ENCODE results near the gene LY6G5C. TPM values are rescaled to one million over a fixed set of nuclear protein-coding genes. Genes with fewer than 3 reads are reported as not detected.

Gene LY6G5C
- total RNA-seq, 1 experiment from 2014 or later, result 0.62 TPM

GRCh38 chr6:31683591-31683990 lies 2.7 kb upstream of the LY6G5C start:
- POLR2A ChIA-PET, result no interaction called here
- Histone ChIP-seq H3K27me3 (ENCODE audit: control insufficient read depth, insufficient read depth, low read length) (no peaks in the 10 kb centered on the region), H3K4me1 (ENCODE audit: control insufficient read depth, insufficient read depth, low read length) (peaks cover 4% of the 10 kb centered on the region; the same call in 1 of the 2 replicates), H3K4me3 (ENCODE audit: low read depth in 2 of 2, low read length in 2 of 2) (no peak overlapping the region), H3K36me3 (ENCODE audit: control insufficient read depth, insufficient read depth, low read length) (0 out of 2 replicates have a peak, but pooled peaks cover 2% of the 10 kb centered on the region), H3K27ac (ENCODE audit: low read length) (no peak overlapping the region), H3K9me3 (ENCODE audit: control insufficient read depth, insufficient read depth, low read depth, low read length) (no peaks in the 10 kb centered on the region)
- in situ Hi-C loops (cut with HindIII; ENCODE audit: low pct_unique_long_range_greater_than_20kb, low sequenced_read_pairs), result no loop called here
- ATAC-seq, result no peak
- intact Hi-C loops (cut with micrococcal nuclease; ENCODE audit: unreplicated experiment), result loop anchor here (5.0 kb wide), 2 partner anchors 89 to 149 kb away; no protein-coding TSS in a partner anchor
- no TSS peak for BruUV-seq (replicated peaks)
- CTCF ChIA-PET, result no interaction called here
- no peak for TF ChIP-seq TCF7L2 (IDR thresholded peaks at IDR 0.05; ENCODE audit: low read depth, low read length)
- no peak for TF ChIP-seq POLR2AphosphoS5 (IDR thresholded peaks at IDR 0.05; ENCODE audit: low read depth, low read length)
- TF ChIP-seq CTCF (IDR thresholded peaks at IDR 0.05), result no peak
- TF ChIP-seq SIN3A (IDR thresholded peaks at IDR 0.05; ENCODE audit: borderline replicate concordance, insufficient read depth, low read depth, low read length), result no peak
- no peak for TF ChIP-seq REST (IDR thresholded peaks at IDR 0.05; ENCODE audit: insufficient read depth in 1 of 2, low read depth in 2 of 2, low read length in 1 of 2)
- DNase-seq (ENCODE audit: low read depth, low spot score), result no peak

- Histone ChIP-seq H3K9me3 (ENCODE audit: control insufficient read depth, insufficient read depth, low read depth, low read length) (no peaks in the 10 kb centered on the region), H3K4me1 (ENCODE audit: control insufficient read depth, insufficient read depth, low read length) (peaks cover 4% of the 10 kb centered on the region; the same call in 1 of the 2 replicates), H3K27ac (ENCODE audit: low read length) (no peak overlapping the region), H3K4me3 (ENCODE audit: low read depth in 2 of 2, low read length in 2 of 2) (no peak overlapping the region), H3K27me3 (ENCODE audit: control insufficient read depth, insufficient read depth, low read length) (no peaks in the 10 kb centered on the region), H3K36me3 (ENCODE audit: control insufficient read depth, insufficient read depth, low read length) (no peaks in the 10 kb centered on the region)
- in situ Hi-C loops (cut with HindIII; ENCODE audit: low pct_unique_long_range_greater_than_20kb, low sequenced_read_pairs), result no loop called here
- ChIA-PET POLR2A (interaction anchor here (0.7 kb wide), 2 partner anchors 61 to 115 kb away, joined by 4 to 11 read pairs; no protein-coding TSS in a partner anchor), CTCF (interaction anchor here (0.6 kb wide), 1 partner anchor 13 kb away, joined by 3 read pairs; no protein-coding TSS in a partner anchor)
- ATAC-seq (no peak), DNase-seq (ENCODE audit: low read depth, low spot score) (no peak)
- intact Hi-C loops (cut with micrococcal nuclease; ENCODE audit: unreplicated experiment), result loop anchor here (5.0 kb wide), 2 partner anchors 91 to 151 kb away; no protein-coding TSS in a partner anchor
- BruUV-seq (replicated peaks), result no TSS peak
- TF ChIP-seq POLR2AphosphoS5 (IDR thresholded peaks at IDR 0.05; ENCODE audit: low read depth, low read length), result no peak
- no peak for TF ChIP-seq TCF7L2 (IDR thresholded peaks at IDR 0.05; ENCODE audit: low read depth, low read length)
- no peak for TF ChIP-seq SIN3A (IDR thresholded peaks at IDR 0.05; ENCODE audit: borderline replicate concordance, insufficient read depth, low read depth, low read length)
- no peak for TF ChIP-seq CTCF (IDR thresholded peaks at IDR 0.05)
- TF ChIP-seq REST (IDR thresholded peaks at IDR 0.05; ENCODE audit: insufficient read depth in 1 of 2, low read depth in 2 of 2, low read length in 1 of 2), result no peak
These were observed 336 bp upstream of the LY6G5C start for GRCh38 chr6:31681135-31681671.

Data from Panc1 (cell line).